Calu3 (cell line): Measurements from ENCODE around the gene FAM118A. TPM values are rescaled to one million over a fixed set of nuclear protein-coding genes. Genes with fewer than 3 reads are reported as not detected.

ENCODE experiments used
- BruUV-seq: library from RNA; stranded (reverse); fragments of 400-500 nt; replicated peaks from 2 replicates; lab custom pipeline; 2021; lab: Mats Ljungman, UMichigan
- CTCF ChIA-PET: fragments of 300-600 bp; sonication (Branson Sonifier 250); formaldehyde crosslinking; loops from one replicate; lab custom pipeline; 2022; ENCODE audit warnings: antibody characterized with exemption; lab: Charles Lee
- DNase-seq: peaks from one replicate; pipeline ENCODE4 v3.0.0; 2022
- H3K27ac Mint-ChIP-seq: one replicate; pipeline ENCODE4 v1.8.0; 2022; ENCODE audit warnings: mixed read lengths; ENCODE audit not compliant: unreplicated experiment
- H3K27me3 Mint-ChIP-seq: one replicate; pipeline ENCODE4 v1.8.0; 2022; ENCODE audit warnings: mixed read lengths; ENCODE audit not compliant: unreplicated experiment
- H3K36me3 Mint-ChIP-seq: one replicate; pipeline ENCODE4 v1.8.0; 2022; ENCODE audit warnings: mild to moderate bottlenecking, moderate library complexity, mixed read lengths; ENCODE audit not compliant: insufficient read depth, unreplicated experiment
- H3K4me1 Mint-ChIP-seq: one replicate; pipeline ENCODE4 v1.8.0; 2022; ENCODE audit warnings: mild to moderate bottlenecking, low read depth, mixed read lengths; ENCODE audit not compliant: unreplicated experiment
- H3K4me3 Mint-ChIP-seq: one replicate; pipeline ENCODE4 v1.8.0; 2022; ENCODE audit warnings: mild to moderate bottlenecking, low read depth, moderate library complexity, mixed read lengths; ENCODE audit not compliant: unreplicated experiment
- H3K9me3 Mint-ChIP-seq: one replicate; pipeline ENCODE4 v1.8.0; 2022; ENCODE audit warnings: low read depth, mixed read lengths; ENCODE audit not compliant: unreplicated experiment
- intact Hi-C: fragments of 100-400 bp; cut with micrococcal nuclease; formaldehyde crosslinking; loops from one replicate; pipeline ENCODE4 v1.10.0; 2022; ENCODE audit not compliant: unreplicated experiment
- total RNA-seq: library from RNA; stranded (reverse); gene quantifications from 2 replicates; pipeline ENCODE4 v1.2.3, GENCODE V29; 2022
- TF ChIP-seq, protein P1 (sequence below): fragments of 200-600 bp; IDR thresholded peaks from one replicate; pipeline ENCODE4 v1.8.0; 2022; ENCODE audit warnings: antibody characterized with exemption; ENCODE audit not compliant: unreplicated experiment

FAM118A gene
- total RNA-seq, 1 experiment from 2014 or later: 35.0 TPM

GRCh38 chr22:45318168-45318557, 8.4 kb downstream of the FAM118A start:
- H3K4me1 Mint-ChIP-seq: peaks cover 19% of the 10 kb centered on the region
- CTCF ChIA-PET: interaction anchor here (1.2 kb wide), 1 partner anchor 46 kb away, joined by 3 read pairs; no protein-coding TSS in a partner anchor
- no peaks in the 10 kb centered on the region for H3K27me3 Mint-ChIP-seq
- TF ChIP-seq, protein P1, sequence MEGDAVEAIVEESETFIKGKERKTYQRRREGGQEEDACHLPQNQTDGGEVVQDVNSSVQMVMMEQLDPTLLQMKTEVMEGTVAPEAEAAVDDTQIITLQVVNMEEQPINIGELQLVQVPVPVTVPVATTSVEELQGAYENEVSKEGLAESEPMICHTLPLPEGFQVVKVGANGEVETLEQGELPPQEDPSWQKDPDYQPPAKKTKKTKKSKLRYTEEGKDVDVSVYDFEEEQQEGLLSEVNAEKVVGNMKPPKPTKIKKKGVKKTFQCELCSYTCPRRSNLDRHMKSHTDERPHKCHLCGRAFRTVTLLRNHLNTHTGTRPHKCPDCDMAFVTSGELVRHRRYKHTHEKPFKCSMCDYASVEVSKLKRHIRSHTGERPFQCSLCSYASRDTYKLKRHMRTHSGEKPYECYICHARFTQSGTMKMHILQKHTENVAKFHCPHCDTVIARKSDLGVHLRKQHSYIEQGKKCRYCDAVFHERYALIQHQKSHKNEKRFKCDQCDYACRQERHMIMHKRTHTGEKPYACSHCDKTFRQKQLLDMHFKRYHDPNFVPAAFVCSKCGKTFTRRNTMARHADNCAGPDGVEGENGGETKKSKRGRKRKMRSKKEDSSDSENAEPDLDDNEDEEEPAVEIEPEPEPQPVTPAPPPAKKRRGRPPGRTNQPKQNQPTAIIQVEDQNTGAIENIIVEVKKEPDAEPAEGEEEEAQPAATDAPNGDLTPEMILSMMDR: no peak
- intact Hi-C loops: no loop called here
- DNase-seq: peak; percentile 56
- peak overlapping the region; percentile 8 for H3K27ac Mint-ChIP-seq
- H3K36me3 Mint-ChIP-seq: peaks cover 7% of the 10 kb centered on the region
- no peaks in the 10 kb centered on the region for H3K9me3 Mint-ChIP-seq
- BruUV-seq: no TSS peak
- H3K4me3 Mint-ChIP-seq: no peak overlapping the region

DNA sequence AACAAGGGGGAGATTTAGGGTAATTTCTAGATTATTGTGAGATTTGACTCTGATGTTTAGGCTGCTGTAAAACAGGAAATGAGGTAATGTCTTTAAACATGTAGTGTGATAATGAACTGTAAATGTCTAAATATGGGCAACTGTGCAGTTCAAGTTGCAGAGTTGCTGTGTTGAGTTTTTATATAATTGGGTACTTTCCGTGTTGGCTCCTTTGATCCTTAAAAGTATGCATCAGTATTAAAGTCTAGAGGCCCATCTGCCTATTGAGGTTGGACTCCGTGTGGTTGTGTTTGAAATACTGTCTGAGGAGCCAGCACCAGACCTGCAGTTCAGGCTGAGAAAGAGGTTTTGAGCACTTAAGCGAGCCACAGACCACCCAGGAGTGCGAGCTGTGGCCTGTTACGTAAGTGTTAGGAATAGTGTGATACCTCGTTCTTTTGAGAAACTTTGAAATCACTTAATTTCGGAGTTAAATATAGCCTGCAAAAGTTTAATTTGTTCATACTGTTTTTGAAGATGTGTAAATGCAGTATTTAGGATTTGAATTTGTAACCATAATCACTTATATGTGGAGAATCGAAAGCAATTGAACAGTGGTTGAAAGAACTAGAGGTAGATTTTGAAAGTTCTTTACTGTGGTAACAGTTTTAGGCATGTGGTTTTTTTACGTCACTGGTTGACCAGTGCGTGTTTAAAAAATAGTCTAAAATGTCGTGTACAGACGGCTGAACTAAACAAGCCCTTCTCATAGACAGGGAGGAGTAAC, 9.0 kb downstream of the FAM118A start:
- TF ChIP-seq, protein P1: no peak
- intact Hi-C loops: no loop called here
- DNase-seq: no peak
- no peaks in the 10 kb centered on the region for H3K27me3 Mint-ChIP-seq
- H3K4me1 Mint-ChIP-seq: peaks cover 19% of the 10 kb centered on the region
- H3K27ac Mint-ChIP-seq: peak overlapping the region; percentile 8
- no TSS peak for BruUV-seq
- peaks cover 13% of the 10 kb centered on the region for H3K36me3 Mint-ChIP-seq
- H3K9me3 Mint-ChIP-seq: no peaks in the 10 kb centered on the region
- H3K4me3 Mint-ChIP-seq: no peak overlapping the region
- CTCF ChIA-PET: interaction anchor here (1.2 kb wide), 1 partner anchor 47 kb away, joined by 3 read pairs; no protein-coding TSS in a partner anchor

GRCh38 chr22:45319324-45319685, 9.6 kb downstream of the FAM118A start:
- Mint-ChIP-seq H3K36me3 (peaks cover 13% of the 10 kb centered on the region), H3K9me3 (no peaks in the 10 kb centered on the region), H3K27me3 (no peaks in the 10 kb centered on the region), H3K27ac (no peak overlapping the region), H3K4me3 (no peak overlapping the region), H3K4me1 (peaks cover 19% of the 10 kb centered on the region)
- intact Hi-C loops: no loop called here
- DNase-seq: no peak
- BruUV-seq: no TSS peak
- CTCF ChIA-PET: no interaction called here
- TF ChIP-seq, protein P1: no peak

DNA sequence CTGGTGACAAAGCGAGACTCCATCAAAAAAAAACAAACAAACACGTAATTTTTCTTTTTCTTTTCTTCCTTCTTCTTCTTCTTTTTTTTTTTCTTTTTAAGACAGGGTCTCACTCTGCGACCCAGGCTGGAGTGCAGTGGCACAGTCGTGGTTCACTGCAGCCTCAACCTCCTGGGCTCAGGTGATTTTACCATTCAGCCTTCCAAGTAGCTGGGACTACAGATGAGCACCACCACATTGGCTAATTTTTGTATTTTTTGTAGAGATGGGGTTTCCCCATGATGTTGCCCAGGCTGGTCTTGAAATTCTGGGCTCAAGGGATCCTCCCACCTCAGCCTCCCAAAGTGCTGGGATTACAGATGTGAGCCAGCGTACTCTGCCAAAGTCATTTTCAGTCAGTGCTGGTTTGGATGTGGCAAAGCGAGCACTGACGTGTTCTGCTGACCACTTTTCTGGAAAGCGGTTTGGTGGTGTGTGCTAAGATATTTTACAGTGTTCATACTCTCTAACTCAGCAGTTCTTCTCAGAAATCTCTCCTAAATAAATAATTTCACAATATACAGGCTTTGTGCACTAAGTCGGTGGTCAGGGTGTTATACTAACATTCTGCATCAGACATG, 10.7 kb downstream of the FAM118A start:
- no peak overlapping the region for H3K4me3 Mint-ChIP-seq

More for the DNA sequence above, 10.7 kb downstream of the FAM118A start:
- H3K9me3 Mint-ChIP-seq: no peaks in the 10 kb centered on the region
- no peak overlapping the region for H3K27ac Mint-ChIP-seq
- CTCF ChIA-PET: no interaction called here
- BruUV-seq: no TSS peak
- no peak for DNase-seq
- H3K27me3 Mint-ChIP-seq: no peaks in the 10 kb centered on the region
- TF ChIP-seq, protein P1: no peak
- intact Hi-C loops: no loop called here
- H3K36me3 Mint-ChIP-seq: peaks cover 14% of the 10 kb centered on the region
- peaks cover 19% of the 10 kb centered on the region for H3K4me1 Mint-ChIP-seq
